Endothelial cell (in vitro differentiated cells): ENCODE results near the gene PUSL1. TPM values are rescaled to one million over a fixed set of nuclear protein-coding genes. Genes with fewer than 3 reads are reported as not detected.

ENCODE experiments used
- DNase-seq: peaks from one replicate; pipeline ENCODE4 v3.0.0; 2021; ENCODE audit warnings: low spot score
- H3K27ac Mint-ChIP-seq: one replicate; pipeline ENCODE4 v1.8.0; 2021; ENCODE audit warnings: mixed read lengths, inconsistent platforms; ENCODE audit not compliant: unreplicated experiment
- H3K27me3 Mint-ChIP-seq: one replicate; pipeline ENCODE4 v1.8.0; 2021; ENCODE audit warnings: mild to moderate bottlenecking, moderate library complexity, mixed read lengths, inconsistent platforms; ENCODE audit not compliant: unreplicated experiment
- H3K36me3 Mint-ChIP-seq: one replicate; pipeline ENCODE4 v1.8.0; 2021; ENCODE audit warnings: mild to moderate bottlenecking, low read depth, mixed read lengths, inconsistent platforms; ENCODE audit not compliant: unreplicated experiment
- H3K4me1 Mint-ChIP-seq: one replicate; pipeline ENCODE4 v1.8.0; 2021; ENCODE audit warnings: mild to moderate bottlenecking, mixed read lengths, inconsistent platforms; ENCODE audit not compliant: unreplicated experiment
- H3K4me3 Mint-ChIP-seq: one replicate; pipeline ENCODE4 v1.8.0; 2021; ENCODE audit warnings: mild to moderate bottlenecking, mixed read lengths, inconsistent platforms; ENCODE audit not compliant: unreplicated experiment
- H3K9me3 Mint-ChIP-seq: one replicate; pipeline ENCODE4 v1.8.0; 2021; ENCODE audit warnings: mixed read lengths, inconsistent platforms; ENCODE audit not compliant: unreplicated experiment
- CTCF ChIP-seq: fragments of 200-600 bp; sonication (generic); IDR thresholded peaks from one replicate; pipeline ENCODE4 v1.5.0; 2021; ENCODE audit warnings: antibody characterized with exemption; ENCODE audit not compliant: unreplicated experiment
- total RNA-seq: library from RNA; stranded (reverse); fragmentation: NEBNext Ultra II Directional; extraction: Animal tissue kit (Norgen Biotek cat#: 25700); gene quantifications from one replicate; pipeline ENCODE4 v1.2.1, GENCODE V29; 2021; ENCODE audit not compliant: unreplicated experiment

PUSL1 gene
- total RNA-seq, 1 donor from 2014 or later, result 14.0 TPM

GRCh38 chr1:1310476-1311053 lies 2.2 kb downstream of the PUSL1 start:
- DNase-seq, result no peak

DNA sequence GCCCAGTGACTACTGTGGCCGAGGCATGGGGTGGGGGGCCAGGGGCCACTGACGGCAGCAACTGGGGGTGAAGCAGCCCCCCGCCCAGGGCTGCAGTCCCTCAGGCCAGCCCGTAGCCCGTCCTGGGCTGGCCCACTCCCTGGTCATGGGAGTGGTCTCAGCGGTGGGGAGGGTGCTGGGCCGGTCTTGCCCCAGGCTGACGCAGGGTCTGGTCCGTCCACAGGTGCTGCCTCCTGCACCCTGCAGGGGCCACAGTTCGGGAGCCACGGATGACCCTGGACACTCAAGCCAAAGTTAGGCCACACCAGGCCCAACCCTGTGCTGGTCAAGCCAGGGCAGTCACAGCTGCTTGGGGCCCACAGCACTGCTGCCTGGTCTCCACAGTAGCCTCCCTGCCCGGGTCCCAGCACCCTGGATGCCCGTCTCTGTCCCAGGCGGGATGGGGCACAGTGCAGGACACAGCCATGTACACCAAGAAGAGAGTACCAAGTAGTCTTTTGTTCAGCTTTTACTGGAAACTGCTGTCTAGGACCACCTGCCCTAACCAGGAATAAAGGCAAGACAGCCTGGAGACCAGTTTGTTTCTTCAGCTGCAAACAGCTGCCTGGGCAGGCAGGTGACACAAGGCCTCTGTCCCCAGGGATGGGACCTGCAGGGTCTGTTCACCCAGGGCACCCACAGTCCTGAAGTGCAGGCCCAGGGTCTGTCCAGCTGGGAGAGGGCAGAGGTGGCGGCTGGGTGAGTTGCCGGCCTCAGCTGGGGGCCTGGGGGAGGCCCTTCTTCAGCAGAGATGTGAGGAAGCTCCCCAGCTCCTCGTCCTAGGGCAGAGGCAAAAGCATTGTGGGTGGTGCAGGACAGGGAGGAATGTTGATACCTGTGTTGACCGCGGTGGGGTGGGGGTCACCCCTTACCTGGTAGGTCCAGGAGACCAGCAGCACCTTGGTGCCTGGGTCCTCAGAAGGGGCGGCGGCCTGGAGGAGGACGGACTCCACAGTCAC lies 3.0 kb downstream of the PUSL1 start:
- Mint-ChIP-seq H3K36me3 (no peaks in the 10 kb centered on the region), H3K4me3 (no peak overlapping the region), H3K27me3 (peaks cover 8% of the 10 kb centered on the region), H3K4me1 (peaks cover 10% of the 10 kb centered on the region), H3K9me3 (no peaks in the 10 kb centered on the region), H3K27ac (no peak overlapping the region)
- TF ChIP-seq CTCF, result no peak
- no peak for DNase-seq

More at GRCh38 chr1:1310476-1311053, 2.2 kb downstream of the PUSL1 start:
- Mint-ChIP-seq H3K9me3 (no peaks in the 10 kb centered on the region), H3K27me3 (peaks cover 8% of the 10 kb centered on the region), H3K4me3 (no peak overlapping the region), H3K36me3 (no peaks in the 10 kb centered on the region), H3K27ac (no peak overlapping the region), H3K4me1 (peaks cover 13% of the 10 kb centered on the region)
- no peak for TF ChIP-seq CTCF

DNA sequence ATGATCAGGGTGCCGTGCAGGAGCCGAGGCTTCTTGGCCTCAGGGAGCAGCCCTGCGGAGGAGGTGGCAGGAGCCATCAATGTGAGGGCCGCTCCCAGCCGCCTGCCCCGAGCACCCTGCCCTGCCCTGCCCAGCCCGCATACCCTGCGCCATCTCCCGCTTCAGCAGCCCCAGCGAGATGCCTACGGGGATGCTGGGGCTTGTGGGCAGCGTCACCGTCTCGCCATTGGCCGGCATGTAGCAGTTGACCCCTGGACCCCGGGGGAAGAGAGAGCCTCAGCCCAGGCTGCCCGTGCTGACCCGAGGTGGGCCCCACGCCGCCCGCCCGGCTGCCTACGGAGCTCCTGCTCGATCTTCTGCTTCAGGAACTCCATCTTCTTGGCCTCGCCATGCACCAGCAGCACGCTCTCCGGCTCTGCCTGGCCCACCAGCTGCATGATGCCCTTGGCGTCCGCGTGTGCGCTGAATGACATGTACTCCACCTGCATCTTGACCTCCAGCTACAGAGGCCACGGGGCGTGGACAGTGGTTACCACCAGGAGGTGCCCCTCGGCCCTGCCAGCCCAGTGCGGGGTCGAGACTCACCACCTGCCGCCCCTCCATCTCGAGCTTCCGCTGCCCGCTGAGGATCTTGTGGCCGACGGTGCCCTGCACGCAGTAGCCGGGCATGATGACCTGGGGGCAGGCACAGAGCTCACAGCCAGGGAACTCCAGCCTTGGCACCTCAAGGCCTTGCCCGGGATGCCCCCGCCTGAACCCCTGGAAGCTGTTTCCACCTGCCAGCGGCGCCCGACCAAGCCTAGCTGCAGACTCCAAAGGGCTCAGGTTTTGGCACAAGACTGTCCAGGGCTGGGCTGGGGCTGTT lies 4.3 kb downstream of the PUSL1 start:
- H3K27ac Mint-ChIP-seq, result no peak overlapping the region
- no peaks in the 10 kb centered on the region for H3K9me3 Mint-ChIP-seq
- H3K4me3 Mint-ChIP-seq, result no peak overlapping the region
- TF ChIP-seq CTCF, result no peak
- peaks cover 6% of the 10 kb centered on the region for H3K4me1 Mint-ChIP-seq
- H3K36me3 Mint-ChIP-seq, result peaks cover 3% of the 10 kb centered on the region
- no peak for DNase-seq
- H3K27me3 Mint-ChIP-seq, result peaks cover 6% of the 10 kb centered on the region

GRCh38 chr1:1313500-1314236 lies 5.3 kb downstream of the PUSL1 start:
- Mint-ChIP-seq H3K9me3 (no peaks in the 10 kb centered on the region), H3K4me1 (peaks cover 6% of the 10 kb centered on the region), H3K4me3 (peak overlapping the region; percentile 65), H3K27me3 (peaks cover 6% of the 10 kb centered on the region), H3K27ac (no peak overlapping the region), H3K36me3 (peaks cover 3% of the 10 kb centered on the region)
- no peak for DNase-seq
- no peak for TF ChIP-seq CTCF
